Gastroesophageal sphincter (tissue), 4 donors: Measurements from ENCODE around the gene DYNLT3. TPM values are rescaled to one million over a fixed set of nuclear protein-coding genes. Genes with fewer than 3 reads are reported as not detected.

Experiments used
- ATAC-seq: fragments of 150-250 bp; one replicate; pipeline ENCODE4 v1.9.1; 2016; ENCODE audit warnings: mild to moderate bottlenecking, moderate library complexity
- H3K27ac ChIP-seq, 4 donors: fragments of 200-600 bp; sonication (generic) in 3 of 4; 1 replicate in 3 of 4; 2 replicates in 1 of 4; pipeline ENCODE4 v1.5.1; 2016 to 2019
- H3K27me3 ChIP-seq: fragments of 200-600 bp; sonication (generic); one replicate; pipeline ENCODE4 v1.5.1; 2019
- H3K36me3 ChIP-seq, 2 donors: fragments of 200-600 bp; sonication (generic); one replicate each; pipeline ENCODE4 v1.5.1; 2019; ENCODE audit warnings: control low read depth in 1 of 2
- H3K4me1 ChIP-seq, 3 donors: fragments of 200-600 bp; sonication (generic); 1 replicate in 2 of 3; 2 replicates in 1 of 3; pipeline ENCODE4 v1.5.1; 2016 to 2019; ENCODE audit warnings: control low read depth in 2 of 3
- H3K4me3 ChIP-seq, 2 donors: fragments of 200-600 bp; sonication (generic); one replicate each; pipeline ENCODE4 v1.5.1; 2019; ENCODE audit warnings: mild to moderate bottlenecking in 1 of 2, moderate library complexity in 1 of 2
- H3K9me3 ChIP-seq, 3 donors: fragments of 200-600 bp; sonication (generic); one replicate each; pipeline ENCODE4 v1.5.1; 2017 to 2019; ENCODE audit warnings: control low read depth in 2 of 3
- CTCF ChIP-seq, 4 experiments: fragments of 200-600 bp in 2 of 4; fragments of 450-650 bp in 2 of 4; sonication (generic) in 1 of 4; IDR thresholded peaks; one replicate each; pipeline ENCODE4 v1.5.1; 2017 to 2019; ENCODE audit warnings: antibody characterized with exemption in 4 of 4, mild to moderate bottlenecking in 2 of 4, moderate library complexity in 2 of 4
- EP300 ChIP-seq: sonication (generic); formaldehyde crosslinking; IDR thresholded peaks from one replicate; pipeline ENCODE4 v1.6.1; 2017; ENCODE audit warnings: antibody characterized with exemption, mild to moderate bottlenecking
- POLR2A ChIP-seq, 2 donors: fragments of 450-650 bp; IDR thresholded peaks; one replicate each; pipeline ENCODE4 v1.6.1; 2017; ENCODE audit warnings: antibody characterized with exemption in 2 of 2, mild to moderate bottlenecking in 2 of 2, moderate library complexity in 1 of 2
- POLR2AphosphoS5 ChIP-seq: sonication (generic); formaldehyde crosslinking; IDR thresholded peaks from one replicate; pipeline ENCODE4 v1.6.1; 2017; ENCODE audit warnings: antibody characterized with exemption
- WGBS, 2 donors: methylation state at CpG; one replicate each; pipeline ENCODE4 v1.1.5; 2018; ENCODE audit warnings: low coverage in 1 of 2; 5-methylcytosine and 5-hydroxymethylcytosine counted together
- total RNA-seq, 4 donors: library from RNA; depleted of rRNA; stranded (reverse); fragments of >200 nt; gene quantifications; one replicate each; pipeline ENCODE4 v1.1.0, GENCODE V29; 2016

The DYNLT3 gene
- total RNA-seq, 4 donors from 2014 or later: 39.8 to 71.2 (median 61.1) TPM

- H3K9me3 ChIP-seq: no peaks in the 10 kb centered on the region
- no peak for TF ChIP-seq POLR2AphosphoS5
- TF ChIP-seq CTCF (IDR thresholded peaks at IDR 0.05): no peak
- no peak for TF ChIP-seq EP300
- TF ChIP-seq POLR2A (IDR thresholded peaks at IDR 0.05): no peak
- H3K36me3 ChIP-seq: no peaks in the 10 kb centered on the region
- no peaks in the 10 kb centered on the region for H3K4me1 ChIP-seq
- H3K27ac ChIP-seq: no peak overlapping the region
- H3K4me3 ChIP-seq: no peak overlapping the region
- H3K27me3 ChIP-seq: no peaks in the 10 kb centered on the region
- ATAC-seq: no peak
- WGBS, 2 donors: 70% methylated on average over 2 of the region's 2 CpGs; no CpG with 5 or more reads in 1 of the 2 donors
Observed at GRCh38 chrX:37818031-37818430, 29.3 kb downstream of the DYNLT3 start.

- TF ChIP-seq EP300 (no peak), POLR2A (IDR thresholded peaks at IDR 0.05) (no peak), CTCF (IDR thresholded peaks at IDR 0.05) (no peak), POLR2AphosphoS5 (no peak)
- Histone ChIP-seq H3K4me3 (no peak overlapping the region), H3K9me3 (no peaks in the 10 kb centered on the region), H3K27ac (no peak overlapping the region), H3K27me3 (no peaks in the 10 kb centered on the region), H3K36me3 (no peaks in the 10 kb centered on the region), H3K4me1 (no peaks in the 10 kb centered on the region)
- 22 to 43% methylated on average over 3 of the region's 3 CpGs for WGBS, 2 donors
- no peak for ATAC-seq
Observed at GRCh38 chrX:37817579-37817978, 29.8 kb downstream of the DYNLT3 start.

- TF ChIP-seq POLR2AphosphoS5 (no peak), CTCF (IDR thresholded peaks at IDR 0.05) (no peak), POLR2A (IDR thresholded peaks at IDR 0.05) (no peak), EP300 (no peak)
- H3K4me1 ChIP-seq: no peaks in the 10 kb centered on the region
- H3K27ac ChIP-seq: no peak overlapping the region
- WGBS, 2 donors: 81 to 100% methylated on average over 1 to 2 of the region's 2 CpGs
- H3K4me3 ChIP-seq: no peak overlapping the region
- no peaks in the 10 kb centered on the region for H3K9me3 ChIP-seq
- ATAC-seq: no peak
- no peaks in the 10 kb centered on the region for H3K36me3 ChIP-seq
- H3K27me3 ChIP-seq: no peaks in the 10 kb centered on the region
Observed at GRCh38 chrX:37817176-37817575, 30.2 kb downstream of the DYNLT3 start.

- WGBS, 2 donors: 73 to 76% methylated on average over 3 to 4 of the region's 4 CpGs
- Histone ChIP-seq H3K27ac (no peak overlapping the region), H3K27me3 (no peaks in the 10 kb centered on the region), H3K4me3 (no peak overlapping the region), H3K4me1 (no peaks in the 10 kb centered on the region), H3K9me3 (no peaks in the 10 kb centered on the region), H3K36me3 (no peaks in the 10 kb centered on the region)
- ATAC-seq: no peak
- TF ChIP-seq EP300 (no peak), CTCF (IDR thresholded peaks at IDR 0.05) (no peak), POLR2AphosphoS5 (no peak), POLR2A (IDR thresholded peaks at IDR 0.05) (no peak)
Observed at GRCh38 chrX:37816766-37817165, 30.6 kb downstream of the DYNLT3 start.

GRCh38 chrX:37815366-37815765 is 32.0 kb downstream of the DYNLT3 start:
- Histone ChIP-seq H3K9me3 (no peaks in the 10 kb centered on the region), H3K27ac (no peak overlapping the region), H3K4me1 (no peaks in the 10 kb centered on the region), H3K4me3 (no peak overlapping the region), H3K36me3 (no peaks in the 10 kb centered on the region), H3K27me3 (no peaks in the 10 kb centered on the region)
- no peak for TF ChIP-seq CTCF (IDR thresholded peaks at IDR 0.05)
- TF ChIP-seq EP300: no peak
- no peak for TF ChIP-seq POLR2AphosphoS5
- TF ChIP-seq POLR2A (IDR thresholded peaks at IDR 0.05): no peak
- ATAC-seq: no peak
- 67 to 79% methylated on average over 5 of the region's 5 CpGs for WGBS, 2 donors
